ENCODE results near the gene MMRN2.

- no peak for TF ChIP-seq POLR2A (IDR thresholded peaks at IDR 0.05)
- TF ChIP-seq CTCF (IDR thresholded peaks at IDR 0.05): no peak
These were observed 16.0 kb downstream of the MMRN2 start for GRCh38 chr10:86941426-86941825.

Data from thyroid gland (tissue), 4 donors.